ENCODE measurements around the gene MPPED2. TPM values are rescaled to one million over a fixed set of nuclear protein-coding genes. Genes with fewer than 3 reads are reported as not detected.

Gene MPPED2
- total RNA-seq, 1 experiment from 2014 or later = 4.7 TPM

DNA sequence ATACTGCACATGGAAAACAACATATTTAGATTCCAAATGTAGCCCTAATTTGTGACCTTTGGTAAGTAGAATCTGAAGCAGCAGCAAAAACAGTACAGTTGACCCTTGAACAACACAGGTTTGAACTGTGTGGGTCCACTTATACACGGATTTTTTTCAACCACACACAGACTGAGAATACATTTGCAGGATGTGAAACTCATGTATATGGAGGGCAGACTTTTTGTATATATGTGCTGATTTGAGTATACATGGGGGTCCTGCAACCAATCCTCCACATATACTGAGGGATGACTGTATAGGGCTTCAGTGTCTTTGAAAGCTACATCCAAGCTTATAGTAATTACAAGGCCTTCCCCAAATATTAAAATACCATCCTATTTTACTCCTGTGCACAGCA is 120.5 kb downstream of the MPPED2 start:
- H3K23me2 ChIP-seq (ENCODE audit: insufficient read length, low read depth, low read length, poor library complexity, severe bottlenecking) = no peaks in the 10 kb centered on the region
- H3K27me3 Mint-ChIP-seq (ENCODE audit: low read depth) = no peaks in the 10 kb centered on the region
- no CpG with 5 or more reads among the region's 1 CpG for WGBS (ENCODE audit: extremely low coverage, insufficient read length, low lambda C conversion rate)

More for the DNA sequence above, 120.5 kb downstream of the MPPED2 start:
- no peak overlapping the region for H3K18ac ChIP-seq (ENCODE audit: insufficient read length, low read depth, low read length)
- H4K91ac ChIP-seq (ENCODE audit: insufficient read length, low read depth, low read length) = no peak overlapping the region
- no peak overlapping the region for H2AFZ ChIP-seq (ENCODE audit: low read length)
- no peak overlapping the region for H2BK120ac ChIP-seq (ENCODE audit: low read depth, low read length, poor library complexity, severe bottlenecking)
- no peak overlapping the region for H2BK20ac ChIP-seq (ENCODE audit: low read depth, low read length, poor library complexity, severe bottlenecking)
- H3K79me1 ChIP-seq (ENCODE audit: insufficient read depth, low read depth, low read length, poor library complexity, severe bottlenecking) = no peaks in the 10 kb centered on the region
- H3K56ac ChIP-seq (ENCODE audit: insufficient read length, low read depth, low read length) = no peak overlapping the region
- no peak overlapping the region for H2BK5ac ChIP-seq (ENCODE audit: insufficient read length, low read length)
- no peak for DNase-seq
- no peak overlapping the region for H2BK12ac ChIP-seq (ENCODE audit: insufficient read length, low read depth, low read length)
- H3K4me1 ChIP-seq (ENCODE audit: insufficient read depth, low read length) = no peaks in the 10 kb centered on the region
- H4K20me1 ChIP-seq (ENCODE audit: control insufficient read depth, insufficient read depth, insufficient read length) = no peaks in the 10 kb centered on the region
- H4K8ac ChIP-seq (replicated peaks; ENCODE audit: insufficient read length, low read depth, low read length) = no peak overlapping the region
- Mint-ChIP-seq H3K4me1 (peaks cover 30 to 38% of the 10 kb centered on the region in 2 experiments), H3K4me3 (no peak overlapping the region), H3K27ac (no peak overlapping the region), H3K36me3 (ENCODE audit: insufficient read depth in 1 of 3, low read depth in 3 of 3) (peaks cover 0 to 5% (median 0%) of the 10 kb centered on the region in 3 experiments; a peak in 2 of 7 replicates), H3K9me3 (no peaks in the 10 kb centered on the region)
- H3K4ac ChIP-seq (ENCODE audit: low read depth, low read length) = no peak overlapping the region
- H3K79me2 ChIP-seq (ENCODE audit: insufficient read depth, low read length) = no peaks in the 10 kb centered on the region
- no peak overlapping the region for H2BK15ac ChIP-seq (ENCODE audit: low read depth, low read length)
- no peak overlapping the region for H3K14ac ChIP-seq (ENCODE audit: insufficient read depth, low read length)
- no peak overlapping the region for H3K23ac ChIP-seq (ENCODE audit: insufficient read length, low read depth, low read length)
- no peak overlapping the region for H2AK5ac ChIP-seq (ENCODE audit: insufficient read length, low read length)
- no peaks in the 10 kb centered on the region for H3K9me3 ChIP-seq (ENCODE audit: control insufficient read depth, low read depth, low read length)
- H3K27ac ChIP-seq (ENCODE audit: insufficient read length, low read depth, low read length) = no peak overlapping the region
- no peak overlapping the region for H3K9ac ChIP-seq (ENCODE audit: extremely low read depth, insufficient read length, low read length)
- no peak overlapping the region for H4K5ac ChIP-seq (ENCODE audit: insufficient read length, low read depth, low read length)
- no peaks in the 10 kb centered on the region for H3K27me3 ChIP-seq (ENCODE audit: insufficient read depth, low read length)
- no peak overlapping the region for H3K4me2 ChIP-seq (ENCODE audit: insufficient read depth, insufficient read length, low read length)
- TF ChIP-seq, protein P1, sequence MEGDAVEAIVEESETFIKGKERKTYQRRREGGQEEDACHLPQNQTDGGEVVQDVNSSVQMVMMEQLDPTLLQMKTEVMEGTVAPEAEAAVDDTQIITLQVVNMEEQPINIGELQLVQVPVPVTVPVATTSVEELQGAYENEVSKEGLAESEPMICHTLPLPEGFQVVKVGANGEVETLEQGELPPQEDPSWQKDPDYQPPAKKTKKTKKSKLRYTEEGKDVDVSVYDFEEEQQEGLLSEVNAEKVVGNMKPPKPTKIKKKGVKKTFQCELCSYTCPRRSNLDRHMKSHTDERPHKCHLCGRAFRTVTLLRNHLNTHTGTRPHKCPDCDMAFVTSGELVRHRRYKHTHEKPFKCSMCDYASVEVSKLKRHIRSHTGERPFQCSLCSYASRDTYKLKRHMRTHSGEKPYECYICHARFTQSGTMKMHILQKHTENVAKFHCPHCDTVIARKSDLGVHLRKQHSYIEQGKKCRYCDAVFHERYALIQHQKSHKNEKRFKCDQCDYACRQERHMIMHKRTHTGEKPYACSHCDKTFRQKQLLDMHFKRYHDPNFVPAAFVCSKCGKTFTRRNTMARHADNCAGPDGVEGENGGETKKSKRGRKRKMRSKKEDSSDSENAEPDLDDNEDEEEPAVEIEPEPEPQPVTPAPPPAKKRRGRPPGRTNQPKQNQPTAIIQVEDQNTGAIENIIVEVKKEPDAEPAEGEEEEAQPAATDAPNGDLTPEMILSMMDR (conservative IDR thresholded peaks at IDR 0.05) = no peak
- H3T11ph ChIP-seq (ENCODE audit: low read length) = no peak overlapping the region

Data from H9 (cell line).